SU-DHL-6 (cell line): Measurements from ENCODE around the gene STOML1.

Source experiments
- H2AFZ ChIP-seq: fragments of 200-600 bp; sonication (generic); 2 replicates; pipeline ENCODE4 v1.6.1; 2014; ENCODE audit warnings: low read depth, mild to moderate bottlenecking, moderate library complexity, mixed read lengths, antibody characterized with exemption, low read length; ENCODE audit not compliant: severe bottlenecking
- H3F3A ChIP-seq: fragments of 200-600 bp; shearing (Covaris generic); 2 replicates; pipeline ENCODE4 v1.6.0; 2016; ENCODE audit warnings: antibody characterized with exemption, mild to moderate bottlenecking; ENCODE audit not compliant: insufficient read depth
- H3K27ac ChIP-seq: fragments of 200-600 bp; sonication (generic); 2 replicates; pipeline ENCODE4 v1.5.1; 2016; ENCODE audit warnings: low read depth, mild to moderate bottlenecking, low read length, moderate library complexity, mixed read lengths
- H3K27me3 ChIP-seq: fragments of 200-600 bp; sonication (generic), shearing (Covaris generic); 2 replicates; pipeline ENCODE4 v1.6.0; 2014; ENCODE audit warnings: mild to moderate bottlenecking, low read length
- H3K36me3 ChIP-seq: fragments of 200-600 bp; sonication (generic); 2 replicates; pipeline ENCODE4 v1.6.1; 2014; ENCODE audit warnings: mild to moderate bottlenecking, low read length, mixed read lengths
- H3K4me2 ChIP-seq: fragments of 300-600, 200-600 bp; shearing (Covaris generic), sonication (generic); 2 replicates; pipeline ENCODE4 v1.6.0; 2014; ENCODE audit warnings: low read length, low read depth, mild to moderate bottlenecking; ENCODE audit not compliant: poor library complexity, severe bottlenecking
- H3K4me3 ChIP-seq: fragments of 200-600 bp; sonication (generic); 2 replicates; pipeline ENCODE4 v1.5.1; 2014; ENCODE audit warnings: antibody characterized with exemption, low read length, mild to moderate bottlenecking, mixed read lengths; ENCODE audit not compliant: insufficient read depth, poor library complexity, severe bottlenecking
- H3K79me2 ChIP-seq: fragments of 200-600 bp; sonication (generic); 2 replicates; pipeline ENCODE4 v1.6.1; 2014; ENCODE audit warnings: mild to moderate bottlenecking, low read length, moderate library complexity; ENCODE audit not compliant: insufficient read depth
- H3K9ac ChIP-seq: fragments of 200-600 bp; sonication (generic); 2 replicates; pipeline ENCODE4 v1.7.0; 2014; ENCODE audit warnings: mild to moderate bottlenecking, low read length
- H3K9me2 ChIP-seq: fragments of 200-600 bp; sonication (generic); replicated peaks from 2 replicates; pipeline ENCODE4 v1.6.1; 2014; ENCODE audit warnings: low read length; ENCODE audit not compliant: insufficient read depth
- H3K9me3 ChIP-seq: fragments of 200-600 bp; sonication (generic); 2 replicates; pipeline ENCODE4 v1.6.1; 2014; ENCODE audit warnings: low read length, mixed read lengths; ENCODE audit not compliant: insufficient read depth
- H4K20me1 ChIP-seq: fragments of 200-600 bp; sonication (generic); 2 replicates; pipeline ENCODE4 v1.6.1; 2014; ENCODE audit warnings: low read depth, mild to moderate bottlenecking, antibody characterized with exemption, low read length, moderate library complexity, mixed read lengths
- CTCF ChIP-seq: fragments of 200-600 bp; sonication (generic); IDR thresholded peaks from one replicate; pipeline ENCODE4 v1.5.1; 2017; ENCODE audit warnings: antibody characterized with exemption, mild to moderate bottlenecking, low read length, moderate library complexity; ENCODE audit not compliant: insufficient read depth, poor library complexity, severe bottlenecking
- EZH2phosphoT487 ChIP-seq: fragments of 200-600 bp; sonication (generic), shearing (Covaris generic); conservative IDR thresholded peaks from 2 replicates; pipeline ENCODE4 v1.6.1; 2018; ENCODE audit warnings: mild to moderate bottlenecking, antibody characterized with exemption, low read length, moderate library complexity, mixed read lengths

The STOML1 gene

GRCh38 chr15:73984208-73984979 is 7.7 kb downstream of the STOML1 start:
- H3K9me3 ChIP-seq, result no peaks in the 10 kb centered on the region
- no peaks in the 10 kb centered on the region for H3K27me3 ChIP-seq
- no peaks in the 10 kb centered on the region for H4K20me1 ChIP-seq
- H3K9me2 ChIP-seq, result no peaks in the 10 kb centered on the region
- no peak overlapping the region for H3K9ac ChIP-seq
- H2AFZ ChIP-seq, result no peak overlapping the region
- no peaks in the 10 kb centered on the region for H3K36me3 ChIP-seq
- no peak overlapping the region for H3K27ac ChIP-seq
- TF ChIP-seq EZH2phosphoT487 (no peak), CTCF (no peak)
- no peak overlapping the region for H3K4me2 ChIP-seq
- no peaks in the 10 kb centered on the region for H3K79me2 ChIP-seq
- no peak overlapping the region for H3K4me3 ChIP-seq
- no peaks in the 10 kb centered on the region for H3F3A ChIP-seq

GRCh38 chr15:73983773-73984172 is 8.3 kb downstream of the STOML1 start:
- no peak overlapping the region for H3K4me3 ChIP-seq
- no peaks in the 10 kb centered on the region for H4K20me1 ChIP-seq
- no peaks in the 10 kb centered on the region for H3K9me3 ChIP-seq
- H3K36me3 ChIP-seq, result no peaks in the 10 kb centered on the region
- no peak overlapping the region for H3K9ac ChIP-seq
- no peak overlapping the region for H2AFZ ChIP-seq
- H3K79me2 ChIP-seq, result no peaks in the 10 kb centered on the region
- no peaks in the 10 kb centered on the region for H3K27me3 ChIP-seq
- no peak overlapping the region for H3K4me2 ChIP-seq
- no peak overlapping the region for H3K27ac ChIP-seq
- no peaks in the 10 kb centered on the region for H3K9me2 ChIP-seq
- TF ChIP-seq CTCF, result no peak
- TF ChIP-seq EZH2phosphoT487, result no peak
- H3F3A ChIP-seq, result no peaks in the 10 kb centered on the region

GRCh38 chr15:73983211-73983727 is 8.8 kb downstream of the STOML1 start:
- H3K36me3 ChIP-seq, result no peaks in the 10 kb centered on the region
- no peaks in the 10 kb centered on the region for H3K9me2 ChIP-seq
- H3K27ac ChIP-seq, result no peak overlapping the region
- TF ChIP-seq EZH2phosphoT487, result no peak
- TF ChIP-seq CTCF, result no peak
- no peaks in the 10 kb centered on the region for H3K27me3 ChIP-seq
- H2AFZ ChIP-seq, result no peak overlapping the region
- H3F3A ChIP-seq, result no peaks in the 10 kb centered on the region
- no peaks in the 10 kb centered on the region for H3K9me3 ChIP-seq
- no peak overlapping the region for H3K9ac ChIP-seq
- no peak overlapping the region for H3K4me3 ChIP-seq
- H3K79me2 ChIP-seq, result no peaks in the 10 kb centered on the region
- no peak overlapping the region for H3K4me2 ChIP-seq
- no peaks in the 10 kb centered on the region for H4K20me1 ChIP-seq
